ENCODE results near the gene TMEM53.
A peak's percentile ranks its signal among the peaks of the same experiment; 100 is the strongest.
"Not testable (repeated sequence)": the region's sequence is repeated elsewhere in the genome, so short reads cannot be mapped to it uniquely, and the experiment has no call there.

The TMEM53 gene

DNA sequence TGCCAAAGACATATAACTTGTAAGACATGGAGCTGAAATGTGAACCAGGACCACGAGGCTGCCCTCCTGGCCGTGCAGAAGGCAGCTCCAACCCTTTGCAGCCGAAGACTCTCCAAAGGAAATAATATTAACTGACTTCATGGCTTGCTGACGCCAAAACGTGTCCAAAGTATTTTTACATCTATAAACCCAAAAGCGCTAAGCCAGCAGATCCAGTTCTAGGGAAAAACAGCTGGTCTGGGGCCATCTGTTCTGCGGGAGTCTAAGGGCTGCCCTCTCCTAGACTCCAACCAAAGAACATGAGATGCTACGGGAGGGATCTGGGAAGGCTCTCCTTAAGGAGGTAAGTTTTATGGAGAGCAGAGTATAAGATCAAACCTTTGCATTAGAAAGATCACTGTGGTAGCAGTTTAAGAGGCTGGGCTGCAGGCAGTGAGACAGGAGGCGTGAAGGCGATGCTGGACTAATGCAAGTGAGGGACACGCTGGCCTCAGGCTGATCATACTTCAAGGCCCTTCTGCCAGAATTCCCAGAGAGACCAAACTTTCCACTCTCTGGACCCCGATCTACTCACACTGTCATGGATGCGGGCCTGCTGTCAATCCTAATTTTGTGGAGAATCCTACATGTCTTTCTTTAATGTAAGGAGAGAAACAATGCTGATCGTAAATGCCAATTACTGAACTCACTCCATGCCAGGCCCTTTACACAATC lies 1.2 kb downstream of the TMEM53 start:
- no peak overlapping the region for H3K27ac ChIP-seq
- peak overlapping the region; percentile 82 for H3K4me2 ChIP-seq
- no peak for TF ChIP-seq CTCF (conservative IDR thresholded peaks at IDR 0.05; ENCODE audit: low read depth, low read length)
- H3K27me3 ChIP-seq (ENCODE audit: insufficient read depth, low read depth), result no peaks in the 10 kb centered on the region
- no peaks in the 10 kb centered on the region for H3K79me2 ChIP-seq (ENCODE audit: insufficient read depth, low read depth)
- no peaks in the 10 kb centered on the region for H3K36me3 ChIP-seq (ENCODE audit: insufficient read depth)
- no peaks in the 10 kb centered on the region for H4K20me1 ChIP-seq (ENCODE audit: insufficient read depth)
- peaks cover 43% of the 10 kb centered on the region for H3K4me1 ChIP-seq (ENCODE audit: low read depth, poor library complexity, severe bottlenecking)
- H3K4me3 ChIP-seq (IDR thresholded peaks at IDR 0.05; ENCODE audit: insufficient read depth, low read depth, low read length), result no peak overlapping the region
- H3K9ac ChIP-seq, result no peak overlapping the region
- H2AFZ ChIP-seq (ENCODE audit: low read depth), result peak overlapping the region; percentile 80; the same call in 1 of the 2 replicates

DNA sequence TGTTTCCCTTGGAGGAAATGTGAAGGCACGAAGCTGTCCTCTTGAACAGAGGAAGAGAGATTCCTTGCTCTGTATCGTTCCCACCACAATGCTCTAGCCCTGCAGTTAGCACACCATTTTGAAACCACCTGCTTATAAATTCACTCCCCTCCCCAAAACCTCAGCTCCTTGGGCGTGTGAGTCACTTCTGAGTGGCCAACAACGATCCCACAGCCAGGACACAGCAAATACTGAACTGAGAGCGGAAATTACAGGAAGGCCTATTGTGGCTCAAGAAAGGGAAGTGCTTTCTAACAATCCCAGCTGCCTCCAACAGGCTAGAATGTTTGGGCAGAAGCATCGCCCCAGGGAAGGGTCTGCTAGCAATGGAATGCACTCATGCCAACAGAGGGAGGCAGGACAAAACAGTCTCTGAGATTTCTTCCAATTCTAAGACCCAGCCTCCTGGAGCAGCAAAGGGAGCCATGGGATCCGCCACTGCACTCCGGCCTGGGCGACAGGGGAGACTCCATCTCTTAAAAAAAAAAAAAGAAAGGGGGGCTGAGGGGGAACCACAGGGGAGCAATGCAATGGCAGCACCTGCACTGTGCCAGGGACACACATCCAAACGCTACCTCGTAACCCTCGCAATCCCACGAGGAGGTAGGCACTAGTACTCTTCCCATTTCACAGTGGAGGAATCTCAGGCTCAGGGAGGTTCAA lies 1.9 kb downstream of the TMEM53 start:
- peaks cover 42% of the 10 kb centered on the region for H3K4me1 ChIP-seq (ENCODE audit: low read depth, poor library complexity, severe bottlenecking)
- H4K20me1 ChIP-seq (ENCODE audit: insufficient read depth), result no peaks in the 10 kb centered on the region
- H3K27ac ChIP-seq, result no peak overlapping the region
- H3K27me3 ChIP-seq (ENCODE audit: insufficient read depth, low read depth), result no peaks in the 10 kb centered on the region
- TF ChIP-seq CTCF (conservative IDR thresholded peaks at IDR 0.05; ENCODE audit: low read depth, low read length), result no peak
- no peak overlapping the region for H2AFZ ChIP-seq (ENCODE audit: low read depth)
- no peak overlapping the region for H3K4me2 ChIP-seq
- no peak overlapping the region for H3K9ac ChIP-seq
- no peaks in the 10 kb centered on the region for H3K36me3 ChIP-seq (ENCODE audit: insufficient read depth)
- H3K4me3 ChIP-seq (IDR thresholded peaks at IDR 0.05; ENCODE audit: insufficient read depth, low read depth, low read length), result no peak overlapping the region
- no peaks in the 10 kb centered on the region for H3K79me2 ChIP-seq (ENCODE audit: insufficient read depth, low read depth)

GRCh38 chr1:44670751-44671640 lies 3.3 kb downstream of the TMEM53 start:
- no peak overlapping the region for H3K9ac ChIP-seq
- H3K36me3 ChIP-seq (ENCODE audit: insufficient read depth), result no peaks in the 10 kb centered on the region
- no peaks in the 10 kb centered on the region for H3K79me2 ChIP-seq (ENCODE audit: insufficient read depth, low read depth)
- TF ChIP-seq CTCF (conservative IDR thresholded peaks at IDR 0.05; ENCODE audit: low read depth, low read length), result no peak
- H2AFZ ChIP-seq (ENCODE audit: low read depth), result no peak overlapping the region
- peaks cover 28% of the 10 kb centered on the region for H3K4me1 ChIP-seq (ENCODE audit: low read depth, poor library complexity, severe bottlenecking)
- no peaks in the 10 kb centered on the region for H3K27me3 ChIP-seq (ENCODE audit: insufficient read depth, low read depth)
- no peaks in the 10 kb centered on the region for H4K20me1 ChIP-seq (ENCODE audit: insufficient read depth)
- no peak overlapping the region for H3K27ac ChIP-seq
- no peak overlapping the region for H3K4me2 ChIP-seq
- no peak overlapping the region for H3K4me3 ChIP-seq (IDR thresholded peaks at IDR 0.05; ENCODE audit: insufficient read depth, low read depth, low read length)

- H2AFZ ChIP-seq (ENCODE audit: low read depth); H3K4me3 ChIP-seq (IDR thresholded peaks at IDR 0.05; ENCODE audit: insufficient read depth, low read depth, low read length); H3K27ac ChIP-seq; H3K27me3 ChIP-seq (ENCODE audit: insufficient read depth, low read depth); H4K20me1 ChIP-seq (ENCODE audit: insufficient read depth); H3K36me3 ChIP-seq (ENCODE audit: insufficient read depth); H3K9ac ChIP-seq; H3K79me2 ChIP-seq (ENCODE audit: insufficient read depth, low read depth); H3K4me2 ChIP-seq: not testable (repeated sequence)
- peaks cover 11% of the 10 kb centered on the region for H3K4me1 ChIP-seq (ENCODE audit: low read depth, poor library complexity, severe bottlenecking)
These were observed 7.6 kb downstream of the TMEM53 start for GRCh38 chr1:44666719-44667118.

Data from KMS-11 (cell line).